Fibroblast of skin of scalp (primary cell): Measurements from ENCODE around the gene CDH23.

Experiments
- DNase-seq: peaks from one replicate; pipeline ENCODE4 v3.0.0-alpha.2; 2013

CDH23 gene

GRCh38 chr10:71440506-71441035 lies 43.9 kb downstream of the CDH23 start:
- DNase-seq = no peak

DNA sequence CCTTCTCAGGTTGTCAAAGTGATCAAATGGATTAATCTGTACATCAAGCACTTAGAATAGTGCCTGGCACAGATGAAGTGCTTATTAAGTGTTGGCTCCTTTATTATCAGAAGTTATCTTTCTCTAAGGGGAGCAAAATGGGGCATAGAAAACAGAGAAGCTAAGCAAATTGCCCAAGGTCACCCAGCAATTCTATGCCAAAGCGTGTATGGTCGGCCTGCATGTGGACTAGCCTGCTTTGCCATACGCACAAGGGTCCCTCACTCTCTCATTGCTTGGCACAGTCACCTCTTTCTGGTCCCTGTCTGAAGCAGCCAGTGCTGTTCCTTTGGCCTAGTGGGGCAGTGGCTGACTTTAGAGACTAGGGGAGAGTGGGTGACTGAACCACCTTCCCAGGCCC lies 45.3 kb downstream of the CDH23 start:
- no peak for DNase-seq

GRCh38 chr10:71442859-71443570 lies 46.3 kb downstream of the CDH23 start:
- no peak for DNase-seq

- DNase-seq = no peak
These were observed 47.0 kb downstream of the CDH23 start for GRCh38 chr10:71443676-71444075.

- no peak for DNase-seq
These were observed 47.7 kb downstream of the CDH23 start for GRCh38 chr10:71444284-71445054.

DNA sequence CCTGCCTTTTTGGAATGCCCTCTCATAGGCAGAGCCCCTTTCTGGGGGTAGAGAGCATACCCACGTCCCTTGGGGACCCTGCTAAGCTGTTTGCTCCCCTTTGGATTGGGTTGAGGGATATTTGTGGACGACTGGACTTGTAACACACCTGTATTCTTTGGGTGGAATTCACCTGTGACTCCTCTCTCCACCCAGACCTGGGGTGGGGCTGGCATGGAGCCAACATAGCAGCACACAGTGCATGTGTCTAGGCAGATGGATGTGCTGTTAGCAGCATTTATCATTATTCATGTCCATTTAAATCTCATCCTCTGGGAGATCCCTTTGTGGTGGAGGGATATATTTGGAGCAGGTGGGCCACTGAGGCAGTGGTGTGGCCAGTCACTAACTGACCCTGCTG lies 51.0 kb downstream of the CDH23 start:
- no peak for DNase-seq

DNA sequence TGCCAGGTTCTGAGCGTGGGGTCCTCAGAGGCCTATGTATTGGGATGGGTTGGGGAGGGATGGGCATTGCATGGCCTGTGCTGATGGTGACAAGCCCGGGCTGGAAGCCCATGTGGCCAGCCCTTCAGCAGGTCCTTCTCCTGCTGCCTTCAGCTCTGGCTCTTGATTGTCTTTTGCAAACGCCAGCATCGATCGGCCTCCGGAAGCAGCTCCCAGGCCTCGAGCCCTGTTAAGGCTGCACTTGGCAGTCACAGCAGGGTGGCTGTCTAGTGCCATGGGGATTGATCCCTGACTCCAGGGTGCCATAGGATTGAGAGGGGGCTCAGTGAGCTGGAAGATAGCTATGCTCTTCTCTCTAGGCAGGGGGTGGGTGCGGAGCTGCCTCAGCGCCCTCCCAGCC lies 51.4 kb downstream of the CDH23 start:
- no peak for DNase-seq

DNA sequence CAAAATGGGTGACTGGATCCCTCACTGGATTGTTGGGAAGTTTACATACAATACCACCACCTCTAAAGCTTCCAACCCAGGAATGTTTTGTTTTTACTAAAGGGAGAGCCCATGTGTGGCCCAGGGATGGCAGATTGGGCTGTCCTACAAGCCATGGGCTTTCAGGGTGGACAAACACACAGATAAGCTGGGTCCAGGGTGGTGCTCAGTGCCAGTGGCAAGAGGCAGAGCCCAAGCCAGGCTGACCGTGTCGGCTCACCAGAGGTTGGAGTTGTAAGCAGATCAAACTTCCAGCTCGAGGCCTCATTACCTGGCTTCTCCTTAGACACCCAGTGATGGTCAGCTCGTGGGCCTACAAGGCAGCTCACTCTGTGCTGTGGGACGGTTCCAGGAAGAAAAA lies 52.3 kb downstream of the CDH23 start:
- DNase-seq = no peak

DNA sequence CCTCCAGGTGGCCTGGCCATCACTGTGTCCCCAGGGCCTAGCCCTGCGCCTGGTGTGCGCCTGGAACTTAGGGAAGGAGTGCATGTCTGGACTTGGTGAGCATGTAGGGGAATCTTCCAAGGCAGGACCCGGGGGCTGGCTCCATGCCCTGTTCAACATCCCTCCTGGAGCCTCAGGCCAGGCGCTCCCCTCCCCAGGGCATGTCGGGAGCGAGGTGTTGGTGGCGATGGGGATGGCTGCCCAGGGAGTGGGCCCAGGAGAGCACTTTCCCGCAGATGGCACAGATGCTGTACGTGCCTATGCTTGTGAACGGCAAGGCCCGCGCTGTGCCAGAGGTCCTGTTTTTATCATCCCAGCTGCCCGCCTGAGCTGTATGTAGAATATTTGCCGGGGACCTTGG lies 55.0 kb downstream of the CDH23 start:
- DNase-seq = no peak

DNA sequence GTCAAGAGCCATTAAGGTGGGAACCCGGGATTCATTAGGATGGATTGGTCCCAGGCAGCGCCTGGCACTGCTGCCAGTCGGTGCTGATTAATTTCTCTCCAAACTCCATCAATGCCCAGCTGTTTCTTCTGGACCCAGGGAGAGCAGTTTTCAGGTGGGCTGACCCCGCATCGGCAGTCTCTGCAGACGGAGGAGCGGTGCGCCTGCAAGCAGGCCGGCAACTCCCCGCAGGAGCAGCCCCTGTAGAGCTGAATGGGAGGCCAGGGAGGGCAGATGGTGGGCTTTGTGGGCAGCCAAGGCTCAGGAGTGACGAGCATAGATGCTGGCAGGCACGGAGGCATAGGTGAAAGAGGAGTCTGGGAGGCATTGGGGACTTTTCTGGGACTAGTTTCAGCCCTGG lies 56.5 kb downstream of the CDH23 start:
- no peak for DNase-seq

DNA sequence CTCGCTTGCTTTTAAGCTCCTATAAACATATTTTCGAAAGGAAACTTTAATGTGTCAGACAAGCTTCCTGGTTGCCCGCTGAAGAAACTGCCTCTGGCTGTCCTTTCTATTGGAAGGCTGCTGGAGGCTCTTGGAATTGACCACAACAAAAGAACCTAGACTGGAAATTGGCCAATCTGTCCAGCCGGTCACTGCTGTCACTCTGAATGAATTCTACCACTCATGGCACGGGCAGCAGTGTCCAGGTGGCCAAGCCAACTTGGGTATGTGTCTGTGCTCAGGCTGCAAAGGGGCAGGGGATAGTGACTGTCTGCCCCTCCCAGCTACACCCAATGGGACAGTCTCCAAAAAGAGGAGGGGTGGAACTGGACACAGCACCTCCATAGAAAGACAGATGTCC lies 57.6 kb downstream of the CDH23 start:
- no peak for DNase-seq

- no peak for DNase-seq
These were observed 58.3 kb downstream of the CDH23 start for GRCh38 chr10:71455035-71455434.

DNA sequence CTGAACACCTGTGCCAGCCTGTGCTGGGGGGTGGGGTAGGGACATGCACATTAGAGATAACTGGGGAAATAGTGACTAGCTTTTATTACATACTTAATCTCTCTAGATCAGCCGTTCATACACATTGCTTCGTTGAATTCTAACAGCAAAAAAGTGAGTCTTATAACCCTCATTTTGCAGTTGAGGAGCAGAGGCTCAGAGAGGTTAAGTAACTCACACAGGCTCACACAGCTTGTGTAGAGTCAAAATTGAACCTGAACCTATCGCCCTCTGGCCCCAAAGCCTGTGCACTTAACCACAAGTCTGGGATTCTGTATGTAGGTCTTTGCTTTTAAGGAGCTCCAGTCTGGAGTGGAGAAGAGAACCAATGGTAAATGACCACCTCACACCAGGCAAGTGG lies 59.9 kb downstream of the CDH23 start:
- DNase-seq = no peak

GRCh38 chr10:71457908-71458307 lies 61.2 kb downstream of the CDH23 start:
- DNase-seq = no peak

- DNase-seq = no peak
These were observed 61.7 kb downstream of the CDH23 start for GRCh38 chr10:71458387-71458786.

- DNase-seq = no peak
These were observed 62.8 kb downstream of the CDH23 start for GRCh38 chr10:71459513-71459912.

DNA sequence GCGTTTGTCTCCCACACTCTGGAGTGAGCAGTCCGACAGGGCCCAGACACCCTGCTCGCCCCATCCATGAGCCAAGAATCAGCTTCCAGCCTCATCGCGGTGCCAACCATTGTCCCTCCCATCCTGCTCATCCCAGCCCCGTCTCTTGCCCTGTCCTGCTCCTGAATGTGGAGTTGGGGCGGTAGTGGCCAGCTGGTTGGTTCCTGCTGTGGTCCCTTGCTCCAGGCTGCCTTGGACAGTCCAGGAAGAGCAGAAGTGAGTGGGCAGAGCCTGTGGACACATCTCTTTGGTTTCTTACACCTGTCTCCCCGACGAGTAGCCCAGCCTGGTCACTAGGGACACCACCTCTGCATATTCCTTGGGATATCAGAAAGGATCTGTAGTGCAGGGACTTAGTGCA lies 63.9 kb downstream of the CDH23 start:
- DNase-seq = no peak

DNA sequence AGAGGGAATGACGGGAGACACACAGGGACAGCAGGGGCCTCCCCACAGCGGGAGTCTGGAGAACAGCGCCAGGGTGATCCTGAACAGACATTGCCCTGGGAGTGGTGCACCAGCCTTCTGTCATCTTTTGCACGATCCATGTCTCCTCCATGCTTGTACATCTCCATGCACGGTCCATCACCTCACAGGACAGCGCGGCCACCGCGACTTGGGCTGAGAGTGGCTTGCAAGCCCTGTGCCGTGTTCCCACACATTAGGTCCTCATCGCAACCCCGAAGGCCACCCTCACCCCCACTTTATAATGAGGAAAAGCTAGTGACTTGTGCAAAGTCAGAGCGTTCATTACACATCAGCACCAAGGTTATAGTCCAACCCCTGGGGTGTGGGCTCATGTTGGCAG lies 64.7 kb downstream of the CDH23 start:
- no peak for DNase-seq

DNA sequence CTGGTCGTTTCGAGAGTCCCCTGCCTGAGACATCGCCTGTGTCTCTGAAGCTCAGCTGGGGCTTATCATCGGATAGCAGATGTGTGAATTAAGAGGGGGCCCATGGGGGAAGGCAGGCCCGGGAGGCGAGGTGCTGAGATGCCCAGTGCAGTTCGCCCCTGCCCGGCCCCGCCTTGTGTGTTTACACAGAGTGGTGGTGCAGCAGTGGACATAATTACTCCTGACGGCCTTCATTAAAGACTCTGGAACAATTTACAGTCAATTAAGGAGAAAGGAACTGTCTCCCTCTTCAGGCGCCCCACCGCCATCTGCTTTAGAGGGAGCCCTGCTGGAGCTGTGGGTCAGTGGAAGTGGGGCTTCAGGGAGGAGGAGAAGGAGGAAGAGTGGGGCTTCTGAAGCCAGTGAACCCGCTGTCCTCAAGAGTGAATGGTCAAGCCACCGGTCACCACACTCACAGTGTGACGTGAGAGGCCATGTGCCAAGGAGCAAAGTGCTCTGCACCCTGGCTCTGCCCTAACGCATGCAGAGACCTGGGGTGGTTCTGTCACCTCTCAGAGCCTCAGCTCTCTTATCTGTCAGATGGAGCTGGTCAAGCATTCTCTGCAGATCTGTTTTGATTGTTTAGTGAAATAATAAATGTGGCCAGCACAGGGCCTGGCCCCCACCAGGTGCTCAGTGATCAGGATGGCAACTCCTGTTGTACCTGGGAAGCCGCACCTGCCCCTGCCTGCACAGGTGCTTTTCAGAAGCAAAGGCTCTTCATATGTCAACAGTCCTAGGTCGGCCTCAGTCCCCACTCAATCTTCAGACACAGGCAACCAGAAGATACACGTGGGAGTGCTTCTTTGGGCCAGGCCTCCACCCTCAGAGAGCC lies 65.6 kb downstream of the CDH23 start:
- DNase-seq = no peak

GRCh38 chr10:71463111-71463510 lies 66.4 kb downstream of the CDH23 start:
- DNase-seq = no peak

DNA sequence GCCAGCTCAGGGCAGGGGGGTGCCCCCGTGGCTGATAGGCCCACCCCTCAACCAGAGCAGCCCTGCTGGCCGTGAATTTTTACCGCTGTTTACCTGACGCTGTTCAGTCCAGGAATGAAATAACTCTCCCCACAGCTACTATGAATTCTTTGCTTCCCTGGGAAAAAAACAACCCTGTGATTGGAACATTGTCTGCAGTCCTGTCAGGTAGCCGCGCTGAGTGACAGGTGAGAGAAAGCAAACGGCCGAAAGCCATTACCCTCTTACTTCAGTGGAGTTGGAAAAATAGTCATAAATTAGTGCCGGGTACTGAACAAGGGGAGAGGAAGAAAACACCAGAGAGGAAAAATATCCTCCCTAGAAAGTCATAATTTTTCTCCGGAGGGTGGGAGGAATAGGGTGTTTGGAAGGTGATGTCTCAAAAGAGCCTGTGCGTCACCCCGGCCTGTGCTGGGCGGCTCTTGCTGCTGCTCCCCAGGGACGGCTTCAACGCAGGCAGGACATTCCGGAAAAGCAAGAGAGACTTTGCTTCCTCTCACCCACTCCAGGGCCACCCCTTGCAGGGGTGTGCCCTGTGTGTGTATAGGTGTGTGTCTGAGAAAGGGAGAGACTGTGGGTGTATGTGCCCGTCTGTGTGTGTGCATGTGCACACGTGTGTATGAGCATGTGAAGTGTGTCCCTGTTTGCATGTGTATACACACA lies 69.0 kb downstream of the CDH23 start:
- no peak for DNase-seq

GRCh38 chr10:71466330-71466729 lies 69.6 kb downstream of the CDH23 start:
- DNase-seq = no peak

DNA sequence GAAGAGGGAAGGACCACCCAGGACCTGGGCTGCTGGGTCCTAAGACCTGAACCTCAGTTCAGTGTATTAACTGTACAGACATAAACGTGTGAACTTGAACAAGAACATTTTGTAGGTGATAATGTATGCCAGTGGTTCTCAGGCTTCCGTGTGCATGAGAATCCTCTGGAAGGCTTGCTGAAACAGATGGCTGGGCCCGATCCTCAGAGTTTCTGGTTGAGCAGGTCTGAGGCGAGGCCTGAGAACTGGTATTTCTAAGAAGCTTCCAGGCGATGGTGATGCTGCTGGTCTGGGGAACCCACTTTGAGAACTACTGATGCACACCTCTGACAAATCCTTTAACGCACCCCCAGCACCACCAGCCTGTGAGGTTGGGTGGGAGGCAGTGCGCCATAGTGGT lies 70.4 kb downstream of the CDH23 start:
- no peak for DNase-seq
